HG02798 (cell line): ENCODE data around the gene SORBS2.
"Not testable (repeated sequence)": the region's sequence is repeated elsewhere in the genome, so short reads cannot be mapped to it uniquely, and the experiment has no call there.

Experiments used
- ATAC-seq: cut with Tn5 transposase; IDR thresholded peaks from one replicate; pipeline ENCODE4 v1.9.1; 2021; ENCODE audit warnings: mild to moderate bottlenecking; ENCODE audit not compliant: unreplicated experiment, poor library complexity

SORBS2 gene

DNA sequence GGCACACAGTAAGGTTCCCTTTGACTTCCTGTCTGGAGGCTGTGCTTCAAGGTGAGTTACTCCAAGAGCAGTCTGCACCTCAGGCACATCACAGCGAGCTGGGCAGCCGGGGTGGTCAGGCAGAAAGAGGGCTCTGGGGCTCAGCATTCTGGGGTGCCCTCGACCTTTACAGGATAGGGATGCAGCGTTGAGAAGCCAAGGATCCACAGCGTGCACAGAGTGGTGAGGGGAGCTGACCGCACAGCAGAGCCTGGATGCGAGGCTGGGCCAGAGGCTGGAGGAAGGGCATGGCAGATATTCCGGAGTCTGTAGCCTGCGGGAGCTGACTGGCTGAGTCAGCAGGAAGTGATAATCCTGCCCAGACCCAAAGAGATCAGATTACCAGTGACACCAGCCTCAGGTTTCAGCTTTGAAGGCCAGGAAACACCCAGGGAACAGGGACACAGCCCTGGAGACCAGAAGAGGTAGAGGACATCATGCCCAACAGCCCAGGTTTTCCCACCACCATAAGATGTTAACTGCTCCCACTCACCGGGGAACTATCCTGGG lies 238.3 kb downstream of the SORBS2 start:
- no peak for ATAC-seq

DNA sequence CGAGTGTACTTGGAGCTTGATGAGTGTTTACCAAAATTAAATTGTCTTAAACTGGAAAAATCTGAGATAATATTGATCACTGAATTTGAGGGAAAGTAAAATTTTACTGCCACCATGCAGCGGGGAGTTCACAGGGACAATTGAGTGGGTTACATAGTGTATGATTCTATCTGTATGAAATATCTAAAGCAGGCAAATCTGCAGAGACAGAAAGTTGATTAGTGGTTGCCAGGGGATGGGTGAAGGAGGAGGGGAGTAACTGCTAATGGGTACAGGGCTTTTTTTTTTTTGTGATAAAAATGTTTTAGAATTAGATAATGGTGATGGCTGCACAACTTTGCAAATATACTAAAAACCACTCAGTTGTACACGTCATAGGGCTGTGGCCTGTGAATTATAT lies 241.3 kb downstream of the SORBS2 start:
- ATAC-seq = no peak

DNA sequence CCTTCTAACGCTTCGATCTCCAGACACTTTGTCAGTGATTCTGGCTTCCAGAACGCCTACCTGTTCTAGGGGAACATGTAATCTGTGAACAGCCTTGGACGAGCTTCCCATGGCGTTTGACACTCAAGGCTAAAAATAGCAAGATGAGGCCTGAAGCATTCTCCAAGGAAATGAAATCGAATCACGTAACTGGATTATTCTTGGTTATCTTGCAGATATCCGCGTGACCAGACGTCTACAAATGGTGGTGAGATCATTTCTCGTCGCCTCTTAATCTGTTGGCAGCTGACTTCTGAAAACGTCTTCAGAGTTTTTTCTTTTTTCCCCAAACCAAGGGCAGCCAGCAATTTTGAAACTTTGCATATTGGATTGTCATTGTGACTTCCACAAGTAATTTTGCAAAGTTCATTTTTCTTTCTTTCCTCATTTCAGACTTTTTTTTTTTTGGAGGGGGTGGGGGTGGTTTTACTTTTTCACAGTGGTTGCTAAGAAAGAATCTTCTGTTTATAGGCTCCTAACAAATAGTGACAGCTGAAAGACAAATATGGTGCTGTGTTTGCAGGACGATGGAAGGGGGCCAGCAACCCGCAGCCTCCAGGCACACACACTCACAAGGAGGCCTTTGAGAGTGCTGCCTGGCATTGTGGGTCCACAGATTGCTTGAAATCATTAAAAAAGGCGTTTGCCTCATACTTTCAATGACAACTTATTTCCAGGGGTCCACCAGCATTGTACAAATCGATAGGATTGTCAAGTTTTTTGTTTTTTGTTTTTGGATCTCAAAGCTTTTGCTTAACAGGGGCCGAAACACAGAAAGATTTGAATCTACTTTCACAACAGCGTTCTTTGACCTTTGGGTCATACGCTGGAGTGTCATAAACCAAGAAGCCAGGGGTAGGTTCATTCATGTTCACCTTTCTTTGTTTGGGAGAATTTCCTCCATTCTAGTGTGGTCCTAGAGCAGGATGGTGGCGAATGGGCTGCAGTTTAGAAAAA lies 244.3 kb downstream of the SORBS2 start:
- ATAC-seq = no peak

DNA sequence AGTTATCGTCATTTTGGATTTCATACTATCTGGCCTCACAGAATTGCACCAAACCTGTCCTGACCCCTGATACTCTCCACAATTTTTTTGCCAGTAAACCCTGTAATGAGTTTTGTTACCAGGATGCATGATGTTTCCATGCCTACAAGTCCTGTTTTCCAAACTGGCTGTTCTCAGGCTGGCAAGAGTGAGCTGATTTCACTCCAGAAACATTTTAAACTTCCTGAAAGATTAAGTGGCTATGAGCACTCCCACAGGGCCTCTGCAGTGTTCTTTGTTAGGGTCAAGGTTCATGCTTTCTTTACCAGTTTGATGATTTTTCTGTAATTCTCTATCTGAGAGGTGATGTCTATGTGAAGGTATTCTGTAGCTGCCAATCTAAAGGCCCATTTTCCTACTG lies 245.0 kb downstream of the SORBS2 start:
- ATAC-seq = no peak

DNA sequence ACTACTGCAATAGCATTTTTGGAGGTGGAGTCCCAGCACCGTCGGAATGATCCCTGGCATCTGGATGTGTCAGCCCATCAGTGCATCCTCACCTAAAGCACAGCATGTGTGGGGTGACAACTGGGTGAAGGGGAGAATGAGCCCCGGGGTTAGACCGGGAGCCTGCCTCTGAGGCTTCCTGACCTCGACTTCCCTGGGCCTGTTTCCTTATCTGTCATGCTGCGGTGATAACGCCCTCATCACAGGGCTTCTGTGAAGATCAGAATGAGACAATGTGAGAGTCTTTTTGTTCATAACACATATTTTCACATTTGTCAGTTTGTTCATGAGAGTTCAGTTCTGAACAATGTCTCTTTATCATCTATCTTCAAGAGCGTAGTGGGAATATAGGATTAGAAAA lies 245.6 kb downstream of the SORBS2 start:
- no peak for ATAC-seq

DNA sequence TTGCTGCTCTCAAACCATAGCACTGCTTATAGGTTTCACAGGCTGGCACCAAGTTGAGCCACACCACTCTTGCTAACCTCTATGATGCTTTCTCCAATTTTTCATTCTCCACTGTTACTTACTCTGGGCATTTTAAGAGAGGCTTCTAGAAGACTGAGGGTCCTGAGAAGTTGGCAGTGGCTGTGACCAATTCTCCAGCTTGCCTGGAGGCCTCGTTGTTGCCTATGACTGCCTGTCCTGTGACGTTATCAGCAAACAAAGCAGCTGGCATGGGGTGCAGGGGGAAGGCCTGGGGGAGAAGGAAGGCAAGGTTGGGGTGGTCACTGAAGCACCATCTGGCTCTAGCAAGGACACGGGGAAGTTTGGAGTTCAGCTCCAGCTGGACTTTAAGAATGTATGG lies 246.3 kb downstream of the SORBS2 start:
- no peak for ATAC-seq

DNA sequence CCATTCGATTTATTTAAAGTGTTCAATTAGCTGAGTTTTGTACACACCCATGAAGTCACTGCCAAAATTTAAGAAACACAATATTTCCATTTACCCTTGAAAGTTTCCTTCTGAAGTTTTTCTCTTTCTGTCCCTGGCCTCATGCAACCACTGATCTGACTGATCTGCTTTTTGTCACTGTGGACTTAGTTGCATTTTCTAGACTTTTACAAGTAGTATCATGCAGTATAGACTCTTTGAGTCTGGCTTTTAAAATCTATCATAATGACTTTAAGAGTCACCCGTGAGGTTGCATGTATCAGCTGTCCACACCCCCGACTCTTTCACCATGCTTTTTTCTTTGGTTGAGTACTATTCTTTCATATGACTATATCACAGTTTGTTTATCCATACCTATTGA lies 247.6 kb downstream of the SORBS2 start:
- ATAC-seq = no peak

DNA sequence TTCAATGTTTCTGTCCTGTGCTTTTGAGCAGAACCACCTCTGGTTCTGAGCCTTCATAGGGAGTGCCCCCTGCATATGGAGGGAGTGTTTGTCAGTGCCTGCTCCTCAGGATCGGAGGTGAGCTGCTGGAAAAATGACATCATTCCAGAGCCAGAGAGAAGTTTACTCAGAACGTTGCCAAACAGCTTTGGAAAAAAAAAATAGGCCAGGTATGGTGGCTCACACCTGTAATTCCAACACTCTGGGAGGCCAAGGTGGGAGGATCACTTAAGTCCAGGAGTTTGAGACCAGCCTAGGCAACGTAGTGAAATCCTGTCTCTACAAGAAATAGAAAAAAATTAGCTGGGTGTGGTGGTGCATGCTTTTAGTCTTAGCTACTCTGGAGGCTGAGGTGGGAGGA lies 249.5 kb downstream of the SORBS2 start:
- no peak for ATAC-seq

DNA sequence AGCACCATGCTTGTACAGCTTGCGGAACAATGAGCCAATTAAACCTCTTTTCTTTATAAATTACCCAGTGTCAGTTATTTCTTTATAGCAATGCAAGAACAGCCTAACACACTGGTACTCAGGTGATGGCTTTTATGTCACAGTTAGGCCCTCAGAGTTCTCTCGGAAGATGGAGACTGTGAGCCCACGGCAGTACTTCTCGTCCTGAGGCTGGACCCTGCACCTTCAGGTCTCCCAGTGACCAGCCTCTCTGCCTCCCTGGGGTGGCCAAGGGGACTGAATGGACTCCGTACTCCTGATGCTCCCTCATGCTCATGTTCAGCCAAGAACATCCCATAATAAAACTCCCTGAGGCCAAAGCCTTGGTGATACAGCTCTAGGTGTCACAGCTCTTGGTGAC lies 251.7 kb downstream of the SORBS2 start:
- ATAC-seq = no peak

DNA sequence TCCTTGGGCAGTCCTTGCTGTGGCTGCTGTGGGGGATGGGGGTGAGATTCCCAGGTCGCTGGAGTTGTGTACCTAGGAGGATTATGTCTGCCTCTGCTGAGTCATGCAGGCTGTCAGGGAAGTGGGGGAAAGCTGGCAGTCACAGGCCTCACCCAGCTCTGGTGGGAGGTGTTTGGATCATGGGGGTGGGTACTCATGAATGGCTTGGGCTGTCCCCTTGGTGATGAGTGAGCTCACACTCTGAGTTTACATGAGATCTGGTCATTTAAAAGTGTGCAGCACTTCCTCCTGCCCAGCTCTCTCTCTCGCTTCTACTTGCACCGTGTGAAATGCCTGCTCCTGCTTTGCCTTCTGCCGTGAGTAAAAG lies 252.1 kb downstream of the SORBS2 start:
- no peak for ATAC-seq

DNA sequence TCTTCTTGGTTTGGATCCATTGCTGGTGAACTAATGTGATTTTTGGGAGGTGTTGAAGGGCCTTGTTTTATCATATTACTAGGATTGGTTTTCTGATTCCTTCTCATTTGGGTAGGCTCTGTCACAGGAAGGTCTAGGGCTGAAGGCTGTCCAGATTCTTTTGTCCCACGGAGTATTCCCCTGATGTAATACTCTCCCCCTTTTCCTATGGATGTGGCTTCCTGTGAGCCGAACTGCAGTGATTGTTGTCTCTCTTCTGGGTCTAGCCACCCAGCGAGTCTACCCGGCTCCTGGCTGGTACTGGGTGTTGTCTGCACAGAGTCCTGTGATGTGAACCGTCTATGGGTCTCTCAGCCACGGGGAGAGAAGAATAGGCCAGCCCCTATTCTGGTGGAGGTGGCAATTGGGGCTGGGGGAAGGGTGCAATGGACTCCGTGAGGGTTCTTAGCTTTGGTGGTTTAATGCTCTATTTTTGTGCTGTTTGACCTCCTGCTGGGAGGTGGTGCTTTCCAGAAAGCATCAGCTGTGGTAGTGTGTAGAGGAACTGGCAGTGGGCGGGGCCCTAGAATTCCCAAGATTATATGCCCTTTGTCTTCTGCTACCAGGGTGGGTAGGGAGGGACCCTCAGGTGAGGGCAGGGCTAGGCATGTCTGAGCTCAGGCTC lies 252.6 kb downstream of the SORBS2 start:
- not testable (repeated sequence) for ATAC-seq

DNA sequence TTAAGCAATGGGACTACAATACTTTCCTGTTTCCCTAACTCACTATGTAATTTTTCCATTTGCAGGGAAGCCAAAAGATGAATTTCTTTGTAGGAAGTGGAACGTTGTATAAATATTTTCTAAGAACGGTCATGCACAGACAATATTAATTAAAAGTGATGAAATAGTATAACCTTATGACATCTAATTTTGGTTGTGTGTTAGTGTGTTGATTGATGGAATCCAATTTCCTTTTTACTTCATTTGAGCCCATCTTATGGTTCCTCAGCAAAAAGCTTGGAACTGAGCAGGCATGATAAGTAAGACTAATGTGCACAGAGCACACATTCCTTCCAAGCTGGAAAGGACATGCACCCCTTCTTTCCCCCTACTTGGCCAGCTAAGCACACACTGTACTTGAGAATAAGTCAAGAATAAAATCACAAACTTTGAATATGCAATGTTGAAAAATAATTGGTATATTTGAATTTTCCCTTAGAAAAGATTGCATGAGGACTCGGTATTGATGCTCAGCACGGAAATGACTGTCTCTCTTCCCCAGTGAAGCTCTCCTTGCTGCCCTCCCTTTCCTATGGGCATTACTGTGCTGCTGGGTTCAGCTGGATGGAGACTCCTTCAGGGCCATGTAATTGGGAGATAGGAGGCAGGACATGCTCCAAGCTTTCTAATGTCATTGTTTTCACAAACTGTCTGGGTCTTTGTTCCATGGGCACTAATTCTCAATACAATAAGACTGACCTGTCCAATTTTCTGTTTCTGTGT lies 257.4 kb downstream of the SORBS2 start:
- no peak for ATAC-seq

DNA sequence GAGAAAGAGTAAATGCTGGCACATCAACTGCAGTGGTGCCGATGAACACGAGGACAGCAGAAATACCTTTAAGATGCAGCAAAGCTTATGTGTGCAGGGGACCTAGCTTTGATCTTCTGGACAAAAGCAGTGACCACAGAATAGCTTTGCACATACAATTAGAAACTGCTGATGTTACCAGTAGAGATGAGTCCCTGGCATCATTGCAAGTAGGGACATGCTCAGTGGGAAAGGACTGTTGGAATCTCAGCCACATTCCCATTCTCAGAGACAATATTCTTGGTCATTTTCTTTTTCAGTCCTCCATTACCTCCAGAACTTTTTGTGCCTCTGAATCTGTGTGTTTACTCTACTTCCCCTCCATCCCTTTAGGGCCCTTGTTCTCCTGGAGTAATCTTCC lies 259.7 kb downstream of the SORBS2 start:
- ATAC-seq = no peak

DNA sequence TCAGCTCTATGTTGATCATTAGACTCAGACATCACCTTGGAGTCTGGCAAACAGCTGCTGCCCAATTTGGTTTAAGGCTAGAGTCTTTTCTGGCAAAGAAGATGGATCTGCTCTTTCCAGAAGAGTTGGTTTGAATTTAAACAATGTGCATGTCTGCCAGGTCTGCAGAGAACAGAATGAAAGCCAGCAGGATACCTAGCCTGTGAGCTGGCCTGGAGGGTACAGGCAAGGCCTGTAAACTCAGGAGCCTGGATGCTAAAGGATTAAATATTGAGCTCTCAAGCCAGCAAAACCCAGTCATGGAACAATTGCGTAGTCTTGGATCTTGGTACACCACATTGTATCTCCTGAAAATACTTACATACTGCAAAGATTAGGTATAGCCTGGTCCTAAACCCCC lies 261.1 kb downstream of the SORBS2 start:
- no peak for ATAC-seq

DNA sequence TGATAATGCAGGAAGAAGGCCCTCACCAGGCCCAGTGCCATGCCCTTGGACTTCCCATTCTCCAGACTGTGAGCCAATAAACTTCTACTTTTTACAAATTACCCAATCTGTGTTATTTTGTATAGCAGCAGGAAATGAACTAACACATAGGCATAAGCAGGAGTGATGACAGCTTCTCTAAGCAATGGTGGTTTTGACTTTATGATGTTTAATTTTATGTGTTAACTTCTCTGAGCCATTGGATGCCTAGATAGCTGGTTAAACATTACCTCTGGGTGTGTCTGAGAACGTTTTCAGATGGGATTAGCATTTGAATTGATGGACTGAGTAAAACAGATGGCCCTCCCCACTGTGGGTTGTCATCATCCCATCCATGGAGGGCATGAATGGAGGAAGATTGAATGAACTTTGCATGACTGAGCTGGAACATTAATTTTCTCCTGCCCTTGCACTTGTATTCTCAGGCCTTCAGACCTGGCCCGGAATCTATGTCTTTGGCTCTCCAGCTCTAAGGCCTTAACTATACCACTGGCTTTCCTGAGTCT lies 262.8 kb downstream of the SORBS2 start:
- ATAC-seq = no peak

DNA sequence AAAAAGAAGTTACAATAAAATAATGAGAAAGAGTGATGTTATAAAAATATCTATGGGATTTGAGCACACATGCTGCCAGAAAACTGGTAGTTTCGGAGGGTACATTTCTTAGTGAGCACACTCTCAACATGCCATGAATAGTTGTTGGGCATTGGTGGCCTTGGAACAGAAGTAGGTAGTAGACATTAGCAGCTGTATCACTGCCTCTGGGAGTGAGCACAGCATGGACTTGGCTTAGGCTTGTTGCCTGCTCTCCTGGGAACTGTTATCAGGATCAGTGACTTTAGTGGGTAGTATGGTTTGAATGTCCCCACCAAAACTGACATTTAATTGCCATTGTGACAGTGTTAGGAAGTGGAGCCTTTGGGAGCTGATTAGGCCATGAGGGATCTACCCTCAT lies 263.4 kb downstream of the SORBS2 start:
- ATAC-seq = no peak

DNA sequence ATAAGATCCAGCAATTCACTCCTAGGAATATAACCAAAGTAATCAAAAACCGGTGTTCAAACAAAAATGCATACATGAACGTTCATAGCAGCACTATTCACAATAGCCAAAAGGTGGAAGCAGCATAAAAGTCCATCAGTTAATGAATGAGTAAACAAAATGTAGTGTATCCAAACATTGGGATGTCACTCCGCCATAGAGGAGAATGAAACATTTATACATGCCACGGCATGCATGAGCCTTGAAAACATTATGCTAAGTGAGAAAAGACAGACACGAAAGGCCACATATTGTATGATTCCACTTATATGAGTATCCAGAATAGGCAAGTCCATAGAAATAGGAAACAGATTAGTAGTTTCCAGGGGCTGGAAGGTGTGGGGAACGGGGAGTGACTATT lies 265.7 kb downstream of the SORBS2 start:
- no peak for ATAC-seq

DNA sequence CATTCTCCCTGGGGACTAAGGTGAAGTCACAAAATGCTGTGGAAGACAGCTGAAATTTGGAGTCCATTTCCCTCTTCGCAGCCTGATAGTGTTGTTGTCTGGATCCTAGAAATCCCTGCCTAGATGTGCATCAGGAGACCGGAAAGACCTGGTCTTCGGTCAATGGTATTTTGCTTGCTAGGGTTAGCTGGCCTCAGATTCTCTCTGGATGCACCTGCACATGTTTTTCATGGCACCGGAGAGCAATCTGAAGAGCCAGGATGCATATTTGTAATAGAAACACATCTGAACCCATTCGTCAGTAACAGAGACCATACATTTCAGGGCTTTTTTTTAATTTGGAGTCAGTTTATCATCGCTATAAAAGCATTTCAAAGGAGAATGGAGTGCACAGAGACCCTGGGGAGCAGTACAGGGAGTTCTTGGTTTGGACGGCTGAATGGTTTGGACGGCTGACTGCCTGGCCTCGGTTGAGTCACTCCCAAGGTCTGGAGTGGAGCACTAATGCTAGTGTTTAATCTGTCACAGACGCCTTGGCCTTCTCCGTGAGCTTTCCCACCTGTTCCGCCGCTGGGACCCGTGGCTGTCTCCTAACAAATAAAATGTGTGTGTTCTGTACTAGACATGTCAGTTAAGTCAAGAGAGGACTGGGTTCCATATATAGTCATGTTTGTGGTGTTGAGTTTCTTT lies 269.2 kb downstream of the SORBS2 start:
- ATAC-seq = no peak

DNA sequence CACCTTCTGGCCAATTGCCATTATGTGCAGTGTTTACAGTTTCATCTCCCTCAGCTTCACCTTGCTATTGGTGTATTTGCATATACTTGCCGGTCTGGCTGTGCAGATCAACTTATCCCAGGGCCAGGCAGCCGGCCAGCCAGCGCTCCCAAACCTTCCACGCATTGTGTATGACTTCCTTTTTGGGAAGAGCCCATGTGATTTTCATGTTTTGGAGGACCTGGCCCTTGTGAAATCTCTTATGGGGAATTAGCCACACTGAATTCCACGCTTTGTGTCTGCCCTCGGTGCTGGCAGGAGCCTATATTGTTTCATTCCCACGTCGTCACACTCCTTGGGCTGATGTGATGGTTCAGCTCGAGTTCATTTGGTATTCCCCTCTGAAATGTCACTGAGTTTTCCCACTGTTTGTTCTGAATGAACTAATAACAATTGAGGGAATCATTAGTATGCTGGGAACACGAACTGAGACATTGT lies 270.7 kb downstream of the SORBS2 start:
- ATAC-seq = no peak
